Measurements from ENCODE around the gene SERPINA3. TPM values are rescaled to one million over a fixed set of nuclear protein-coding genes. Genes with fewer than 3 reads are reported as not detected.

Gene SERPINA3
- total and polyA plus RNA-seq, 2 of the 8 experiments (the other 6 are each of a cell fraction or from before 2014, with no cell fraction given): not detected

DNA sequence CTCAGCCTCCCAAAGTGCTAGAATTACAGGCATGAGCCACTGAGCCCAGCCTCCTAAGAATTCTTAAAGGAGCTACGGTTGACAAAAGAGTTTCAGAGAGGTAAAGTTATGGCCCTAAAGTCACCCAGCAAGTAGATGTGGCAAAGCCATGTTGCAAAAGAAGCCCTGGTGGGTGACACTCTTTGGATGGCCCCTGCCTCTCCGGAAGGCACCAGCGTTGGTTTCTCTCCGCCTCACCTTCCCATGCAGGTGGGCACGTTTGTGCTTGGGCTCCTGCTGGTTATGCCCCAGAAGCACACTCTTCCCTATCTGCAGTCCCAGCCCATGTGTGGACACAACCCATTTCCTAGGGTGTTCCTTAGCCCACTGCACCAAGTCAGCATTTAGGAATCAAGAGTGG, 9.5 kb upstream of the SERPINA3 start (continued):
- TF ChIP-seq TAF1 (IDR thresholded peaks at IDR 0.05; ENCODE audit: low read depth, low read length): no peak
- TF ChIP-seq CHD2 (IDR thresholded peaks at IDR 0.05; ENCODE audit: low read length): no peak
- no peak for TF ChIP-seq BRCA1 (IDR thresholded peaks at IDR 0.05; ENCODE audit: low read depth, low read length)
- TF ChIP-seq, protein P1, sequence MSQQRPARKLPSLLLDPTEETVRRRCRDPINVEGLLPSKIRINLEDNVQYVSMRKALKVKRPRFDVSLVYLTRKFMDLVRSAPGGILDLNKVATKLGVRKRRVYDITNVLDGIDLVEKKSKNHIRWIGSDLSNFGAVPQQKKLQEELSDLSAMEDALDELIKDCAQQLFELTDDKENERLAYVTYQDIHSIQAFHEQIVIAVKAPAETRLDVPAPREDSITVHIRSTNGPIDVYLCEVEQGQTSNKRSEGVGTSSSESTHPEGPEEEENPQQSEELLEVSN (IDR thresholded peaks at IDR 0.05): no peak
- TF ChIP-seq KDM1A (IDR thresholded peaks at IDR 0.05; ENCODE audit: borderline replicate concordance, low read length): no peak
- TF ChIP-seq HDAC6 (IDR thresholded peaks at IDR 0.05; ENCODE audit: low read depth, low read length): no peak
